GM19455 (cell line): ENCODE measurements around the gene DMRTA2.
"Not testable (repeated sequence)": the region's sequence is repeated elsewhere in the genome, so short reads cannot be mapped to it uniquely, and the experiment has no call there.

Source experiments
- ATAC-seq: cut with Tn5 transposase; IDR thresholded peaks from one replicate; pipeline ENCODE4 v1.9.1; 2021; ENCODE audit not compliant: unreplicated experiment

DMRTA2 gene

DNA sequence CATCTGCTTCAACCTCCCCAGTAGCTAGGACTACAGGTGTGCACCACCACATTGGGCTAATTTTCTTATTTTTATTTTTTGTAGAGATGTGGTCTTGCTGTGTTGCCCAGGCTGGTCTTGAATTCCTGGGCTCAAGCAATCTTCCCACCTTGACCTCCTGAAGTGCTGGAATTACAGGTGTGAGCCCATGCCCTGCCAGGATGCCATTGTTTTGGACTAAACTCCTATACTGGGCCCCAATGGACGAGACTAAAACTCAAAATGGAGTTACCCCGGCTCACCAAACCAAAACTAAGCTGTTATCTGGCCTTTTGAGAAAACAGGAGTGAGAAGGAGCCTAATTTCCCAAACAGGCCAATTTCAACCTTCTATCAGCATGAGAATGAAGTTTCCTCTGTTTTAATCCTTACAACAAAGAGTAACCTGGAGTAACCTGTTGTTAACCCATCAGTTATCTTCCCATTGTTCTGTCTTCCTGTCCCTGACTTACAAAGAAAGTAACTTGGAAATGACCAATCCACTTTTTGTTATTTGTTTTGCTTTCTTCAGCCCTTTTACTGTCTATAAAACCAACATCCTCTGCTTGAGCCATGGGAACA, 29.6 kb downstream of the DMRTA2 start:
- ATAC-seq, result no peak

DNA sequence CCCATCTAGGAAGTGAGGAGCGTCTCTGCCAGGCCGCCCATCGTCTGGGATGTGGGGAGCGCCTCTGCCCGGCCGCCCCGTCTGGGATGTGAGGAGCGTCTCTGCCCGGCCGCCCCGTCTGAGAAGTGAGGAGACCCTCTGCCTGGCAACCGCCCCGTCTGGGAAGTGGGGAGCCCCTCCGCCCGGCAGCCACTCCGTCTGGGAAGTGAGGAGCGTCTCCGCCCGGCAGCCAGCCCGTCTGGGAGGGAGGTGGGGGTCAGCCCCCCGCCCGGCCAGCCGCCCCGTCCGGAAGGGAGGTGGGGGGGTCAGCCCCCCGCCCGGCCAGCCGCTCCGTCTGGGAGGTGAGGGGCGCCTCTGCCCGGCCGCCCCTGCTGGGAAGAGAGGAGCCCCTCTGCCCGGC, 41.7 kb downstream of the DMRTA2 start:
- ATAC-seq, result not testable (repeated sequence)

GRCh38 chr1:50378770-50379169, 44.5 kb downstream of the DMRTA2 start:
- ATAC-seq, result no peak

DNA sequence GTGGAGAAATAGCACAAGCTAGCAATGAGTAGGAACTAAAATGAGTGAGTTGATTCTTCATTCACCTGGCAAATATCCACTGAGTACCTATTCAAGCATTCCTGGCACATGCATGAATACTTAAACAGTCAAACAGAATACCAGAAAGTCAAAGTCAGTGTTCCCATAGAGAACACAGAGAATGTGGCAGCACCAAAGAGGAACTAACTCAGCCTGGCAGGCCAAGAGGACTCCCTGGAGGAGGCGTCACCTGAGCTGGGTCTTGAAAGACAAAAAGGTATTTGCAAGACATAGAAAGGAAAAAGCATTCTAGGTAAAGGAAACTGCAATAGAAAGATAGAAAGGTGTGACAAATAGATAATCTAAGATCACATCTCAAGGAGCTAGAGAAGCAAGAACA, 49.7 kb downstream of the DMRTA2 start:
- no peak for ATAC-seq

DNA sequence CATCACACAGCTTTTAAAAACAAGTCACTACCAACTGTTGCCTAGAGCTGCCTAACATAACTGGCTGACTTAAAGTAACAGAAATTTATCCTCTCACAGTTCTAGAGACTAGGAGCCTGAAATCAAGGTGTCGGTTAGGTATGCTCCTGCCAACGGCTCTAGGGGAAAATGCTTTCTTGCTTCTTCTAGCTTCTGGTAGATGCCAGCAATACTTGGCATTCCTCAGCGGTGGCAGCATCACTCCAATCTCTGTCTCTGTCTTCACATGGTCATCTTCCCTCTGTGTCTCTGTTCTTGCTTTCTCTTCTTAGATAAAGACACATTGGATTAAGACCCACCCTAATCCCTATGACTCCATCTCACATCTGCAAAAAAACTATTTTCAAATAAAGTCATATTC, 51.5 kb downstream of the DMRTA2 start:
- no peak for ATAC-seq

GRCh38 chr1:50369830-50370229, 53.4 kb downstream of the DMRTA2 start:
- ATAC-seq, result no peak

DNA sequence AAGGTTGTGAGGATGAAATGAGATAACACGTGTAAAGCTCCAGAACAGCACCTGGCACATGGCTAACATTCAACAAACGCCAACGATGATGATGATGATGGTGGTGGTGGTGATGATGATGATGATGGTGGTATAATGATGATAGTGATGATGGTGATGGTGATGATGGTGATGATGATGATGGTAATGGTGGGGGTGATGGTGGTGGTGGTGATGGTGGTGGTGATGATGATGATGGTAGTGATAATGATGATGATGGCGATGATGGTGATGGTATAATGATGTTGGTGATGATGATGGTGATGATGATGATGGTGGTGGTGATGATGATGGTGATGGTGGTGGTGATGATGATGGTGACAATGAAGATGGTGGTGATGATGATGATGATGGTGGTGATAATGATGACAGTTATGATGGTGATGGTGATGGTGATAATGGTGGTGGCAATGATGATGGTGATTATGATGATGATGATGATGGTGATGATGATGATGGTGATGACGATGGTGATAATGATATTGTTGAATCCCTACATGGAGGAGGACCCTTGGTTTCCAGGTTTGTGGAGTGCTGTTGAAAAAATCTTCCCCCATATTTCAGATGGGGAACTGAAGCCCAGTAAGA, 54.1 kb downstream of the DMRTA2 start:
- ATAC-seq, result no peak

GRCh38 chr1:50368179-50369007, 54.9 kb downstream of the DMRTA2 start:
- ATAC-seq, result no peak
